Cerebellar cortex (tissue), 1 donor: ENCODE data around the gene SERPINA5.

Experiments
- DNase-seq: peaks from one replicate; pipeline ENCODE4 v3.0.0-alpha.2; 2015; ENCODE audit warnings: low spot score

The SERPINA5 gene, protein sequence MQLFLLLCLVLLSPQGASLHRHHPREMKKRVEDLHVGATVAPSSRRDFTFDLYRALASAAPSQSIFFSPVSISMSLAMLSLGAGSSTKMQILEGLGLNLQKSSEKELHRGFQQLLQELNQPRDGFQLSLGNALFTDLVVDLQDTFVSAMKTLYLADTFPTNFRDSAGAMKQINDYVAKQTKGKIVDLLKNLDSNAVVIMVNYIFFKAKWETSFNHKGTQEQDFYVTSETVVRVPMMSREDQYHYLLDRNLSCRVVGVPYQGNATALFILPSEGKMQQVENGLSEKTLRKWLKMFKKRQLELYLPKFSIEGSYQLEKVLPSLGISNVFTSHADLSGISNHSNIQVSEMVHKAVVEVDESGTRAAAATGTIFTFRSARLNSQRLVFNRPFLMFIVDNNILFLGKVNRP

GRCh38 chr14:94581127-94581999 is at the start of gene SERPINA5:
Gene SERPINA5, plus strand, starts transcription at chr14:94581426. Its CDS starts 5,937 bp downstream, at chr14:94587363.
- DNase-seq, result no peak

GRCh38 chr14:94532447-94532846 is 48.8 kb upstream of the SERPINA5 start:
- DNase-seq, result no peak

DNA sequence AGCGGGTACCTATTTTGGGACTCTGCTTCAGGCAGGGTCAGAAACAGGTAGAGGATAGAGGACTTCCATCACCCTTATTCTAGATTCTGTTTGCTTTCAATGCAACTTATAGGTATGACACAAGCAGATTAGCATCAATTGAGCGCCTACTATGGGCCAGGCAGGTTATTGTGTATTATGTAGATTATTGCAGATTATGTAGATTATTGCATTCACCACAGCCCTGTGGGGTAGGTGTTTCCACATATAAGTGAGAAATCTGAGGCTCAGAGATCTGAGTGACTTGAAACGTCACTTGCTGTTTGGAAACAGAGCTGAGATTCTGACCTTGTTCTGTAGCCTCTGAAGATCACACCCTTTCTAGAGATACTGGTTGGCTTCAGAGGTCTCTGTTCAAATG is 45.7 kb upstream of the SERPINA5 start:
- DNase-seq, result no peak

GRCh38 chr14:94536836-94537235 is 44.4 kb upstream of the SERPINA5 start:
- DNase-seq, result no peak

DNA sequence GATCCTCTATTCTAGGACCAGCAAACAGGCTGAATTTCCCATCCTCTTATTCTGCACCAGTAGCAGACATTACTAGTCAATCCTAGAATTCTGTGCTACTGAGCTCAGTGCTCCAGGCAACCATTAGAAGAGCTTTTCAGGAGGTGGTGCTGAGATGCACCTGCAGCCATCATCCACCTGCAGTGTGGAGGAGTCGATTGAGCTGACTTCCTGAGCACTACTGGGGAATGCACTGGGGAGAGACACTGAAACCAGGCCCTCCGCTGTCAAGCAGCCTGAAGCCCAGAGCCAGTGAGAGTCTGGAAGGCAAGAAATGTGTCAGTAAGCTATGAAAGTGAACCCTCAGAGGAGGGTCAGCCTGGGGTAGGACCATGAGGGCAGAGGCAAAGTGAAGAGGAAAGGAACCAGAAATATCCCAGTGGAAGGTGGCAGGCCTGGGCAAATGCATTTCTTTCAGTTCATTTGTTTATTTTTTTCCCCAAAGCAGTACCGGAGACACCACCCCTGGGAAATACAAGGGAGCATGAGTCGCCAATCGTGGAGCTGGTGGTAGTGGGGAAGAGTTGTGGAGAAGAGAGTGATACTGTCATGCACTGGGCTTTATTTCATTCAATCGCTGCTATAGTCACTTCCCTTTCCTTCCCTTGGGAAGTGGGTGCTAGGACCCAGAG is 43.0 kb upstream of the SERPINA5 start:
- no peak for DNase-seq

GRCh38 chr14:94539181-94539580 is 42.0 kb upstream of the SERPINA5 start:
- no peak for DNase-seq

DNA sequence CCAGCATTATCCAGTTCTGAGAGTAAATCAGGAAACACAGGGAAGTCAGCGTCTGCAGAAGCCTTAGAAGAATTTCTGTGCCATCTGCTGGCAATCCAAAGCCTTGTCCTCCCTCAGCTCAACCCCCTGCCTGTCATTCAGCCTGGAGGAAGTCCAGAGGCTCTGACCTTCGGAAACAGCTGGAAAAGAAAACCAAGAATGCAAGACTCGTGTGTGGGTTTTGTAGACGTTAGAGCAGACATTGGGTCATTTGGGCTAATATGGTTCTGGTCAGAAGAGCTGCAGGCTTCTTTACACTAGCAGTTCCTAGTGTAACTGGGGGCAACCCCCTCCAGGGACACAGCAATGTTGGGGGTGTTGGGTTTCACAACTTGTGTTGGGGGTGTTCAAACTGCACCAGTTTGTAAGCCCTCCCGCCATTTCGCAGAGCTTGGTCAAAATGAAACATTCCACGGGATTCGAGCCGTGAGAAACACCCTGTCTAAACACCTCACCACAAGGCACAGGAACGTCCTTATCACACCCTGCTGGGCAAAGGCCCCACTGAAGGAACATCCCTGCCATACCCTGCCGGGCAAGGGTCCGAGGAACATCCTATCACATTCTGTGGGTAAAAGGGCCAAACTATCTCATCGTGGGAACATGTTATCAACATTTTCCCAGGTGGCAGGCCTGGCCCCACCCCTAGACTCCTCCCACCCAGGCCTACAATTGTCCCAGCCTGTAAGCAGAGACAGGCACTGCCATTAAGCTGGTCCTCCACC is 41.0 kb upstream of the SERPINA5 start:
- DNase-seq, result no peak

GRCh38 chr14:94541234-94541975 is 39.8 kb upstream of the SERPINA5 start:
- DNase-seq, result no peak

DNA sequence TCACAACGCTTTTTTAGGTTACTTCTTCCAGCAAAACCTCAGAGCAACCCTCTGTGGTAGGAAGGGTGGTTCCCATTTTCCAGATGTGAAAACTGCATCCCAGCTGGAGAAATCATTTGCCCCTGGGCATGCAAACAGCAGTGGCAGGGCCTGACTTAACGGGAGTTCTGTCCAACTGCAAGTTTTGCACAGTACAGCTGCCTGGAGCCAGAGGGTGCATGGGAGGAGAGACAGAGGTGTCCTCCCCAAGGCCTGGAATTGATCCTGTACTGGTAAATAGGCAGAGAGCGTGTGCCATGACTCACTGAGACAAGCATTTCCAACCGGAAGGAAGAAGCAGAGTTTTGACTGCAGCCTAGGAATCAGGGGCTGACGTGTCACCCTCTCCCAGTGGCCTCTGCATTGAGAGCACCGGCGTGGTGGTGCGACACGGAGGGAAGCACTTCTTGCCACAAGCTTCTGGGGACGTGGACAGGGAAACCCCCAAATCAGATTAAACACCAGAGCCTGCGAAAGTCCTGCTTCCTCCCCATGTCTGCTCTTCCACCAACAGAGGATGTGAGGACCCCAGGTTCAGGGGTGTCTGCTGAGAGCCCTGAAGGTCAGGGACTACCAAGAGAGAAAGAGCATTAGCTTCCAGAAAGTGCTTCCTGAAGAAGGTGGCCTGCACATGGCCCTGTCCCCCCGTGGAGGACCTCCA is 39.0 kb upstream of the SERPINA5 start:
- DNase-seq, result no peak

- no peak for DNase-seq
Measured at GRCh38 chr14:94542811-94543440, 38.3 kb upstream of the SERPINA5 start.

DNA sequence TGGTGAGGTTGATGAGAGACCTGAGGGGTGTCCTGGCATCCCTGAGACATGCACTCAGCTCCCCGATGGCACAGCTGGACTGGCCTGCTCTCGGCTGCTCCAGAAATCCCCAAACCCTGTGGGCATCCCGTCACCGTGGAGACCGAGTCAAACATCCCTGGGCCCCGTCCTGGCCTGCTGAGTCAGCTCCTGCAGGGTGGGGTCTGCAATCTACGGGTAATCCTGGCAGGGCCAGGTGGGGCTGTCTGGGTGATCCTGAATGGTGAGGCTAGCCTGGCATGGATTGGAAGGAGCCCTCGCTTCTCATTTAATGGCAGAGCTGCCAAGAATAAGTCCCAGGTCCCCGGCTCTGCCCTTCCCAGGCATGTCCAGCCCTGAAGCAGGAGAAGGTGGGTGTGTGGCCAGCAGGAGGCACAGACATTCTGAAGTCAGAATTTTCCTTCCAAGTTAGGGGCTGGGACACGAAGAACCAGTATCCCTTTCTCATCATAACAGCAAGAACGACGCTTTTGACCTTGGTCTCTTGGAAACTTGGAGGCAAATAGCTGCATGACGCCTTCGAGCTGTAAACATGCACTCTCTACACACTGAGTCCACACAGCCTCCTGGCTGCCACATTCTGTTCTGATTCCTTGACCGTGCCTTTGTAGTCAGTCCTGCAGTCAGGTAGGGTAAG is 37.6 kb upstream of the SERPINA5 start:
- DNase-seq, result no peak

- no peak for DNase-seq
Measured at GRCh38 chr14:94544726-94545125, 36.5 kb upstream of the SERPINA5 start.

DNA sequence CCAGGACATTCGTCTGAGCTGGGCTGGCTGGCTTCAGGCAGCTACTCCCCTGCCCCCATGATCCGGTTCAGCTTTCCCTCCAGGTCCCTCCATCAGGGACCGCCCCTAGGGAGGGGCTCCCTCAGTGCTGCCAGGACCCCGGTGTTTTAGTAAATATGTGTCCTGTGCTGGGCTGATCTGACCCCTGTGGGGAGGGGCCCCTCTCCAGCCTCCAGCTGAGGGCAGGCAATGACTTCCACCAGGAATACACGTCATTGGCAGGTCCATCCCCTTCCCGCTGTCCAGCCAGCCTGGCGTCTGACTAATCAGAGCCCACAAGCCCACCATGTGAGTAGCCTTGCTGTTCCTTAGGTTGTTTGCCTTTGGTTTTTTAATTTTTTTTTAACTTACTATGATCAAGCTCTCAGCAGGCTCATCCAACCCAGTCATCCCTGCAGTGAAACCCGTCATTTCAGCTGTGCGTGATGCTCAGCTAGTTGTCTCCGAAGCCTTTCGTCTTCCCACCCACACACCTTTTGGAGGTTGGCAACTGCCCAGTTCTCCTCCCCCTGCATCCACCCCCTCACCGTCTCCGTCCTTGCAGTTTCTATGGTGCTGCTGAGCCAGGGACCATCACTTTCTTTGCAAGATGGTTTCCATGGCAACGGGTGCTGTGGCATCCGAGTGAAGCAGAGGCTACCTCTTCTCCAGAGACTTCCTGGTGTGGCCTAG is 35.9 kb upstream of the SERPINA5 start:
- DNase-seq, result no peak

DNA sequence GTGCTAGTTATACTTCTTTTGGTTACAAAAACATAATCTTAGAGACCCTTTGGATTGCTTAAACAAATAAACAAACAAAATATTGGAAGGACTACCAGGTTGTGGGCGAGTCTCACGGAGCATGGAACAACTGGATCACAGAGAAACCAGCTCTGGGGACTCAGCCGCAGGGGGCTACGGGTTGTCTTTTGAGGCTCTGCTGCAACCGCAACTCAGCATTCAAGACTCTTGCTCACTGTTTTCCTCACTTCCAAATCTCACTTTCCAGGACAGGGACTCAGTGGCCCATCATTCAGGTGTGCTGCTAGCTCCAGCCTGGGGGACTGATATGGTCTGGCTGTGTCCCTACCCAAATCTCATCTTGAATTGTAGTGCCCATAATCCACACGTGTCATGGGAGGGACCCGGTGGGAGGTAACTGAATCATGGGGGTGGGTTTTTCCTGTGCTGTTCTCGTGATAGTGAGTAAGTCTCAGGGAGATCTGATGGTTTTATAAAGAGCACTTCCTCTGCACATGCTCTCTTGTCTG is 34.0 kb upstream of the SERPINA5 start:
- DNase-seq, result no peak

DNA sequence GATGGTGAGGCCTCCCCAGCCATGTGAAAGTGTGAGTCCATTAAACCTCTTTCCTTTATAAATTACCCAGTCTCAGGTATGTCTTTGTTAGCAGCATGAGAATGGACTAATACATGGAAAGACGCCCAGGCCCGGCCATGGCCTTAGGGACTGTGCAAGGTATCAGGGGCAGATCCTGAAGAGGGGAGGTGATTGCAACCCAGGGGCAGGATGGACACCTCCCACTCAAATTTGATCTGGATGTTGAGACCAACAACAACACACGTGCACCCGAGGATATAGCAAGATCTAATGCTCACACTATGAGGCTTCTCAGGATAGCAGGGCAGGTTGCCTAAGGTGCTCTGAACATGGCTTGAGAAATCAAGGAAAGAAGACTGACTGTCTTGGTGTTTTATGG is 33.5 kb upstream of the SERPINA5 start:
- no peak for DNase-seq

DNA sequence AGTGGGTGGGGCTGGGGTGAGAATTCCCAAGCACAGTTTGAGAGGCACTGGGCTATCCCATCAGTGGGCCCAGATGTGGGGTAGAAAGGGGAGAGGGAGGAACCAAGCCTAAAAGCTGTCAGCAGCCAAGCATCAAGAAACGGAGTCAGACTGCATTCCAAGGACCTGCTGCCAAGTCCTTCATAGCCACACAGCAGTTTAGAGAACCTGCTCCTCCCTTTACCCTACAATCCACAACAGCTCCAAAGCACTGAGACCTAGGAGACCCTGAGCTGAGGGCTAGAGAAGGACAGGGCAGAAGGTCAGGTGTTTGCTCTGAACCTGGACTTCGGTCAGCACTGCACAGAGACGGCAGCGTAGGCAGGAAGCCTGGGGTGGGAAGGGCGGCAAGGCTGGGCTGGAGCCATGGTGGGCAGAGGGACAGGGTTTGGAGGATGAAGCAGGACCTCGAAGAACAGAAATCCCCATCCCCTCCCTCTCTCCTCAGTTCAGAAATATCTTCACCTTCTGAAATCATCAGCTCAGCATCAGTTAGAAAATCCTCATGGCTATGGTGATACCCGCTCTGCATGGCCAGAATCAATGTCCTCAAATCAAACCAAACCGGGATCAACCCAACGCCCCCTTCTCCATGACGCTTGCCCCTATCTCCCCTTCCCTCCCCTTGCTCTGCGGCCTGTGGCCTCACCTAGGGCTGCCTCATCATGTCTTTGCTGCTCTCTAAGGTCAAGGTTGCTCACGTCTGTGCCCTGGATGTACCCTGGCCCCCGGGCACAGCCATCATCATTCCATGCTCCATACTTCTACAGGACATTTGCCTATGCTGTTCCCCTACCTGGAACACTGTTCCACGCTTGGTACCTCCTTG is 32.9 kb upstream of the SERPINA5 start:
- no peak for DNase-seq
